MCF 10A (cell line): ENCODE measurements around the gene PCSK6. TPM values are rescaled to one million over a fixed set of nuclear protein-coding genes. Genes with fewer than 3 reads are reported as not detected.

Experiments used
- BruUV-seq: library from RNA; stranded (reverse); fragments of 400-500 nt; replicated peaks from 2 replicates; lab custom pipeline; 2021; lab: Mats Ljungman, UMichigan
- CTCF ChIA-PET: fragments of 300-600 bp; sonication (Branson Sonifier 250); formaldehyde crosslinking; extraction: SDS; loops from one replicate; lab custom pipeline; 2021; ENCODE audit warnings: antibody characterized with exemption, inconsistent platforms; lab: Yijun Ruan, JAX
- POLR2A ChIA-PET: fragments of 300-600, 350-650 bp; sonication (Branson Sonifier 250); formaldehyde crosslinking; extraction: SDS; loops from one replicate; lab custom pipeline; 2020; ENCODE audit warnings: antibody characterized with exemption, inconsistent platforms; lab: Yijun Ruan, JAX
- DNase-seq: peaks from one replicate; pipeline ENCODE4 v3.0.0-alpha.2; 2018; ENCODE audit not compliant: unreplicated experiment
- H3K27ac Mint-ChIP-seq: one replicate; pipeline ENCODE4 v1.8.0; 2022; ENCODE audit warnings: mild to moderate bottlenecking, low read depth, mixed read lengths; ENCODE audit not compliant: unreplicated experiment
- H3K27me3 Mint-ChIP-seq: one replicate; pipeline ENCODE4 v1.8.0; 2022; ENCODE audit warnings: mixed read lengths; ENCODE audit not compliant: insufficient read depth, unreplicated experiment
- H3K36me3 Mint-ChIP-seq: one replicate; pipeline ENCODE4 v1.8.0; 2022; ENCODE audit warnings: mild to moderate bottlenecking, moderate library complexity, mixed read lengths; ENCODE audit not compliant: insufficient read depth, unreplicated experiment
- H3K4me1 Mint-ChIP-seq: one replicate; pipeline ENCODE4 v1.8.0; 2022; ENCODE audit warnings: mixed read lengths; ENCODE audit not compliant: insufficient read depth, unreplicated experiment
- H3K4me3 Mint-ChIP-seq: one replicate; pipeline ENCODE4 v1.8.0; 2022; ENCODE audit warnings: mild to moderate bottlenecking, moderate library complexity, mixed read lengths; ENCODE audit not compliant: unreplicated experiment
- H3K9me3 Mint-ChIP-seq: one replicate; pipeline ENCODE4 v1.8.0; 2022; ENCODE audit warnings: mixed read lengths; ENCODE audit not compliant: unreplicated experiment
- intact Hi-C: fragments of 100-400 bp; cut with micrococcal nuclease; formaldehyde crosslinking; loops from 2 replicates; pipeline ENCODE4 v1.14.1; 2022
- total RNA-seq: library from RNA; stranded (reverse); gene quantifications from 2 replicates; pipeline ENCODE4 v1.2.3, GENCODE V29; 2022
- TF ChIP-seq, protein P1 (sequence below): fragments of 200-600 bp; IDR thresholded peaks from one replicate; pipeline ENCODE4 v1.8.0; 2022; ENCODE audit warnings: antibody characterized with exemption, mild to moderate bottlenecking; ENCODE audit not compliant: unreplicated experiment

Gene PCSK6
- total RNA-seq, 1 experiment from 2014 or later: 30.8 TPM

- intact Hi-C loops: no loop called here
- ChIA-PET CTCF (interaction anchor here (0.9 to 21.3 kb wide), 3 partner anchors 8 to 353 kb away, joined by 6 to 320 read pairs (median 10); no protein-coding TSS in a partner anchor), POLR2A (interaction anchor here (0.8 to 5.0 kb wide), 3 partner anchors 9 to 13 kb away, joined by 3 to 34 read pairs (median 5); partner anchors contain the start of gene SNRPA1)
- TF ChIP-seq, protein P1, sequence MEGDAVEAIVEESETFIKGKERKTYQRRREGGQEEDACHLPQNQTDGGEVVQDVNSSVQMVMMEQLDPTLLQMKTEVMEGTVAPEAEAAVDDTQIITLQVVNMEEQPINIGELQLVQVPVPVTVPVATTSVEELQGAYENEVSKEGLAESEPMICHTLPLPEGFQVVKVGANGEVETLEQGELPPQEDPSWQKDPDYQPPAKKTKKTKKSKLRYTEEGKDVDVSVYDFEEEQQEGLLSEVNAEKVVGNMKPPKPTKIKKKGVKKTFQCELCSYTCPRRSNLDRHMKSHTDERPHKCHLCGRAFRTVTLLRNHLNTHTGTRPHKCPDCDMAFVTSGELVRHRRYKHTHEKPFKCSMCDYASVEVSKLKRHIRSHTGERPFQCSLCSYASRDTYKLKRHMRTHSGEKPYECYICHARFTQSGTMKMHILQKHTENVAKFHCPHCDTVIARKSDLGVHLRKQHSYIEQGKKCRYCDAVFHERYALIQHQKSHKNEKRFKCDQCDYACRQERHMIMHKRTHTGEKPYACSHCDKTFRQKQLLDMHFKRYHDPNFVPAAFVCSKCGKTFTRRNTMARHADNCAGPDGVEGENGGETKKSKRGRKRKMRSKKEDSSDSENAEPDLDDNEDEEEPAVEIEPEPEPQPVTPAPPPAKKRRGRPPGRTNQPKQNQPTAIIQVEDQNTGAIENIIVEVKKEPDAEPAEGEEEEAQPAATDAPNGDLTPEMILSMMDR: no peak
- H3K4me1 Mint-ChIP-seq: peaks cover 13% of the 10 kb centered on the region
- H3K27me3 Mint-ChIP-seq: no peaks in the 10 kb centered on the region
- no peak overlapping the region for H3K27ac Mint-ChIP-seq
- no TSS peak for BruUV-seq
- DNase-seq: no peak
- no peak overlapping the region for H3K4me3 Mint-ChIP-seq
- H3K36me3 Mint-ChIP-seq: peaks cover 90% of the 10 kb centered on the region
- H3K9me3 Mint-ChIP-seq: no peaks in the 10 kb centered on the region
Observed at GRCh38 chr15:101286471-101287114, 202.9 kb downstream of the PCSK6 start.

- no peak overlapping the region for H3K4me3 Mint-ChIP-seq
- TF ChIP-seq, protein P1: no peak
- no peaks in the 10 kb centered on the region for H3K27me3 Mint-ChIP-seq
- no peak for DNase-seq
- POLR2A ChIA-PET: interaction anchor here (5.0 kb wide), 1 partner anchor 11 kb away, joined by 34 read pairs; the partner anchor contains the start of gene SNRPA1
- no TSS peak for BruUV-seq
- H3K9me3 Mint-ChIP-seq: no peaks in the 10 kb centered on the region
- CTCF ChIA-PET: interaction anchor here (0.6 to 21.3 kb wide), 2 partner anchors 57 to 356 kb away, joined by 5 to 320 read pairs; no protein-coding TSS in a partner anchor
- intact Hi-C loops: no loop called here
- H3K36me3 Mint-ChIP-seq: peaks cover 88% of the 10 kb centered on the region
- no peak overlapping the region for H3K27ac Mint-ChIP-seq
- H3K4me1 Mint-ChIP-seq: peaks cover 7% of the 10 kb centered on the region
Observed at GRCh38 chr15:101283931-101284330, 205.6 kb downstream of the PCSK6 start.

DNA sequence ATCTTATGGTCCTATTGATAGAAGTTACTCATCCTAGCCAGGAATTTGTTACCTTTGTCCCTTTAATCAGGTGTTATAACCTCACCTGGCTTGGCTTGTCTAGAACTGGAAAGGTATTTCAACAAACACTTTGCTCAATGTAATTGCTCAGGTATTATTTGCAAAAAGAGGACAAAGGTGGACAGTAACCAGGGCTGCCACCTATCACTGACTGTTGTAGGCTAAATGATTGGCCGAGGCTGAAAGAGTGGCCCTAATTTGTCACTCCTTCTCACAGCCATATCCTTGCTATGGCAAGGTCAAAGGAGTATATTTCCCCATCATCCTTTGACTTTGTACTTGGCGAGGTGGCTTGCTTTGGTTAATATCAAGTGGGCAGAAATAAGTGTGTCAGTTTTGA is 209.5 kb downstream of the PCSK6 start:
- ChIA-PET CTCF (interaction anchor here (1.1 kb wide), 1 partner anchor 15 kb away, joined by 3 read pairs; no protein-coding TSS in a partner anchor), POLR2A (interaction anchor here (1.9 kb wide), 1 partner anchor 15 kb away, joined by 4 read pairs; the partner anchor contains the start of gene SNRPA1)
- no TSS peak for BruUV-seq
- TF ChIP-seq, protein P1: no peak
- Mint-ChIP-seq H3K27me3 (no peaks in the 10 kb centered on the region), H3K36me3 (peaks cover 62% of the 10 kb centered on the region), H3K4me3 (no peak overlapping the region), H3K27ac (no peak overlapping the region), H3K9me3 (no peaks in the 10 kb centered on the region), H3K4me1 (peaks cover 8% of the 10 kb centered on the region)
- intact Hi-C loops: no loop called here
- DNase-seq: no peak

DNA sequence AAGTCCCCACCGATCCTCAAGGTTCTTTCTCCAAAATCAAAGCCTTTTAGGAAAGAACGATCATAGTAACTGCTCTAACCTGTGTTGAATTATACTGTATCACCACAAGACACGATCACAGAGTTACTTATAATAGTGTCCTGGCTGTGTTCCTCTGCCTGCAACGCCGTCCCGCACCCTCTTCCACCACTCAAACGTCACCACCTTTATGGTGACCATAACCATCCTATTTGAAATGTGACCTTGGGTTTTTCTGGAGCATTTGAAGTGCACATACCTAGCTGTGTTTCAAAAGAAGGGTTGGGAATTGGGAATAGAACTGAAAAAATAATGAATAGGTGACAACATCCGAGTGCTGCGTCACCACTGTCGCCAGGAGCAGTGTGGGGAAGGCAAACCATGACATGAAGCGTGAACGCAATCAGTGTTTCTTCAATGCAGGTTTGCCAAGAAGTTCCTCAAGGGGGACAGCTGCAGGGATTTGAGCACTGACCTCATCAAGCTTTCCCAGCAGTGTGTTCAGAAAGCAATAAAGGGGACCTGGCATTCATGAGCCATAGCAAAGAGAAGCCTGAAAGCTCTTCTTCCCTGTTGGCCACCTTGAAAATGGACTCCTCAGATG is 211.5 kb downstream of the PCSK6 start:
- peaks cover 61% of the 10 kb centered on the region for H3K36me3 Mint-ChIP-seq
- intact Hi-C loops: no loop called here
- H3K27me3 Mint-ChIP-seq: no peaks in the 10 kb centered on the region
- DNase-seq: no peak
- H3K27ac Mint-ChIP-seq: peak overlapping the region; percentile 99
- H3K9me3 Mint-ChIP-seq: no peaks in the 10 kb centered on the region
- CTCF ChIA-PET: interaction anchor here (0.5 to 1.1 kb wide), 2 partner anchors 10 to 399 kb away, joined by 3 to 10 read pairs; no protein-coding TSS in a partner anchor
- TSS peak; percentile 84 for BruUV-seq
- H3K4me1 Mint-ChIP-seq: peaks cover 13% of the 10 kb centered on the region
- POLR2A ChIA-PET: interaction anchor here (0.7 to 1.1 kb wide), 3 partner anchors 8 to 18 kb away, joined by 3 to 13 read pairs (median 3); partner anchors contain the start of gene SNRPA1
- H3K4me3 Mint-ChIP-seq: peak overlapping the region; percentile 100
- TF ChIP-seq, protein P1: no peak
